ENCODE data around the gene ZBTB16.

Gene ZBTB16

DNA sequence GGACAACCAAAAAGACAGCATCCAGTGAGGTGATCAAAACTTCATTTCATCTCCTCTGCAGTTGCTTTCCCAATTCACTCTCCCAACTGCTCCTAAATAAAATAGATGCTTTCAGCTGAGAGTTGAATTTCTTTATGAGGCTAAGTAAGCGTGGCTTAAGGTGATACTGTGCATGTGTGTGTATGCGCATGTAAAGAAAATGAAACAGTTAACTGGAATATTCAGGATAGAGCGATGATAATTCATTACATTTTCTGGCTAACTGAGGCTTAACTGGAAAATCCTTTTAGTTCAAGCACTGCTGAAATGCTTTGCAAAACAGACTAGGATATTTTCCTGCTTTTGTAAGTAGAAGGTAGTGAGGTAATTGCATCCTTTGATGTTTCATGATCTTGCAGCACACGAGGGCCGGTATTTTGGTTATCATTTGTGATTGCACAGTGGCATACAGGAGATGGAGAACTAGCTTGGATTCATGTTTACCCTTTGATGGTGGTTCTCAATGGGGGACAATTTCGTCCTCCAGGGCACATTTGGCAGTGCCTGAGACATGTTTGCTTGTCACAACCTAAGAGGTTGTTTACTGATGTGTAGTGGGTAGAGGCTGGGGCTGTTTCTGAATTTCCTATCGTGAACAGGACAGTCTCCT lies 71.2 kb downstream of the ZBTB16 start:
- DNase-seq (ENCODE audit: low spot score): no peak

DNA sequence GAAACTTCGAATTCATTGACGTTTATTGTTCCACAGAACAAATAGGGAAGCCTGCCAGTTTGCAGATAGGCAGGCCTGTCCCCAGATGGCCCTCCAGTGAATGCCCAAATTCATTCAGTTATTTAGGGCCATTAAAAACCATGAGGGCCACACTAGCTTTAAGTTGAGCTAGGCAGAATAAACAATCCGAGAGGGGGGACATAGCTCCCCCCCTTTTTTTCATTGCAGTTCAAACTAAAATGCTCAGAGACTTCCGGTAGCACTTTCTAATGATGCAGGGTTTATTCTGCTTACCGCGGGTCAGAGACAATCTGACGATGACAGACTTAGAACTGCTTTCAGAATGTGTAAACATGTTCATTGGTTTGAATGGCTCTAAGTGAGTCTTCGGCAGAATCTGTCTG lies 72.0 kb downstream of the ZBTB16 start:
- DNase-seq (ENCODE audit: low spot score): no peak

DNA sequence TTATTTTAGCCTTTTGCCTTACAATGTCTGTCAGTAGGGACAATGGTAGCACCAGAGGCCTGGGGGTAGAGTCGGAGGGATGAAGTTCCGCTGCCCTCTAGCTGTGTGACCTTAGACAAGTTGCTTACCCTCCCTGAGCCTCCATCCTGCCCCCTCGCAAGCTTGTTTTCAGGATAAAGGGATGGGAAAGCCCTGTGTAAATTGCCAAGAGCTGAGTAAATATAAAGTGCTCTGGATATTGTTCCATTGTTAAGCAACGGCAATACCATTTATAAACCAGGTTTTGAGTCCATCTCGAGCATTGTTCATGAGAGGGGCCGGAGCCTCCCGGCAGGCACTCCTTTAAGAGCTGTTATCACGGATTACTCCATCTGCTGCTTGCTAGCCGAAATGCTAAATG lies 72.9 kb downstream of the ZBTB16 start:
- DNase-seq (ENCODE audit: low spot score): no peak

DNA sequence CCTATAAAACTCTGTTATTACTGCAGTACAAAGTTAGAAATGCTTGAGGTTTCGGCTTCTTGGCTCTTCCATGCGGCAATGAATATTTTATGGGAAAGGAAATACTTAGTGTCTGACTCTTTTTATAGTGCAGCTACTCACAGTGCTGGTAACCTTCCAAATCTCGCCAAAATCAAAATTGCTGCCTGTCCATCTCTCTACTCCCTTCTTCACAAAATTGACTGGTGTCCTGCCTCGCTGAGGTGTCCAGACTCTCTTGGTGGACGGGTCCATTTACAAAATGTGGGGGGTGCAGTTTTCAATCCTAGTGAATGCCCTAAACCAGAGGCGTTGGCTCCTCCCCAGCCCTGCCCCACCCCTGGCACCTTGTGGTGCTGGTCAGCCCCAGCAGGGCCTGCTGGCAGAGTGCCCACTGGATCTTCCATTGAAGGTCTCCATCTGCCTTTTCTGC lies 73.5 kb downstream of the ZBTB16 start:
- DNase-seq (ENCODE audit: low spot score): no peak

DNA sequence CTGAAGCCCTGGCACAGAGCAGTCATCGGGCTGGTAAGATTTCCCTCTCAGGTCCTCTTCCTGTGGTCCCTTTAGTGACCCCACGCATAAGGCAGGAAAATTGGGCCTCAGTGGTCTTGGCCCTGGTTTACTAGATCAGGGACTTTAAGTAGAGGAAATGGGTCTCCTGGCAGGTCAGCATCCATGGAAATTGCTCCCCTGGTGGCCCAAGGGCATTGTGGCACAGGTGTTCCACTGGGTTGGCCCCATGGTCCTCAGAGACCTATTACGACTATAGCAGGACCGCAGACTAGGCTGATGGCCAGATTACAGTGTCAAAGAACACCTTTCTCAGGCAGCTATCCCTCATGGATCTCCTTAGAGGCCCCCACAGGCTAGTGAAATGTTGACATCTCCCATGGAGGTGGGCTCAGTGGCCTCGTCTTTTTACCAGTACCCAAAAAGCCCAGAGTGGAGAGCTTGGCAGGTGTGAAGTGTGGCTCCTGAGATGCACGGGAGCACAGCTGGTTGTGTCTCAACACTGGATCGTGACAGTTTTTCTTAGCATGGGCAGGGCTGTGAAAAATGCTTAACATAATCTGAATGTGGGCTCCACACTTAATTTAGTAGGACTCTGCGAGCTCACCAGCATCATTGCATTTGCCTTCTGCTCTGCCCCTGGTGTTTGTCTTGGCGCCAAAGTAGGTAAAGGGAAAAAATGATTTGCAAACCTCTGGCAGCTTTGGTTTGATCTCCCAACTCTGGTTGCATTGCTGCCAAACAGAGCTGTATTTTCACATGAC lies 74.2 kb downstream of the ZBTB16 start:
- DNase-seq (ENCODE audit: low spot score): no peak

DNA sequence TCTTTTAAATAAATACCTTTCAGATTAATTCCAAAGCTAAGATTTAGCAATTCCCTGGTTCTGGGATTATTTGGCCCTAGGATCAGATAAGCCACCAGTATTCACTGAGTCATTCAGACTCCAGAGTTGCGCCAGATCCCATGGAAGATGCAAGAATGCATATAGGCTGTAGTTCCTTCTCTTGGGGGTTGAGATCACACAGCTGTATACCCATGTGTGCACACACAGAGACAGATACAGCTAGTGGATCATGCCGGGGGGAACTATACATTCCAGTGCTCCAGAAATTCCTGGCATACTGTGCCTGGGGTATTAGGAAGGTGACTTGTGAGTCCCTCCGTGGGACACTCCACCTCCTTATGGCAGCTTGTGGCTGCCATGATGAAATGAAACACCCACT lies 75.4 kb downstream of the ZBTB16 start:
- DNase-seq (ENCODE audit: low spot score): no peak

DNA sequence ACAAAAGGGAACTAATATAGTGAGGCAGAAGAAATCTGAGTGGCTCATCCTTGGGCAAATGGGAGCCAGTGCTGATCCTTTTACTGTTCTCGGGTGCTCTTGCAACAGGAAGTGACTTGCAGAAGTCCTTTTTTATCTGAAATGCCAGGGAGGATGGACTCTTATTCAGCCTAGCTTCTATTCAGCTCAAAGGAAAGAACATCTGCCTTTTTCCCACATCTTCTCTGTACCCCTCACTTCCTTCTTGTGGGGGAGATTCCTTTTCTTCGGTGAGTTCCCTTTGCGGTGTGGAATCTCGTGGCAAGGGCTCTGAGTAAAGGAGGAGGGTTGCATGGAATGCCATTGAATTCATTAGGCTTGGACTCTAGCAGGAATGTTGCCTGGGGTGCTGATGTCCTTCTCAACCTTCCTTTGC lies 76.2 kb downstream of the ZBTB16 start:
- DNase-seq (ENCODE audit: low spot score): no peak

DNA sequence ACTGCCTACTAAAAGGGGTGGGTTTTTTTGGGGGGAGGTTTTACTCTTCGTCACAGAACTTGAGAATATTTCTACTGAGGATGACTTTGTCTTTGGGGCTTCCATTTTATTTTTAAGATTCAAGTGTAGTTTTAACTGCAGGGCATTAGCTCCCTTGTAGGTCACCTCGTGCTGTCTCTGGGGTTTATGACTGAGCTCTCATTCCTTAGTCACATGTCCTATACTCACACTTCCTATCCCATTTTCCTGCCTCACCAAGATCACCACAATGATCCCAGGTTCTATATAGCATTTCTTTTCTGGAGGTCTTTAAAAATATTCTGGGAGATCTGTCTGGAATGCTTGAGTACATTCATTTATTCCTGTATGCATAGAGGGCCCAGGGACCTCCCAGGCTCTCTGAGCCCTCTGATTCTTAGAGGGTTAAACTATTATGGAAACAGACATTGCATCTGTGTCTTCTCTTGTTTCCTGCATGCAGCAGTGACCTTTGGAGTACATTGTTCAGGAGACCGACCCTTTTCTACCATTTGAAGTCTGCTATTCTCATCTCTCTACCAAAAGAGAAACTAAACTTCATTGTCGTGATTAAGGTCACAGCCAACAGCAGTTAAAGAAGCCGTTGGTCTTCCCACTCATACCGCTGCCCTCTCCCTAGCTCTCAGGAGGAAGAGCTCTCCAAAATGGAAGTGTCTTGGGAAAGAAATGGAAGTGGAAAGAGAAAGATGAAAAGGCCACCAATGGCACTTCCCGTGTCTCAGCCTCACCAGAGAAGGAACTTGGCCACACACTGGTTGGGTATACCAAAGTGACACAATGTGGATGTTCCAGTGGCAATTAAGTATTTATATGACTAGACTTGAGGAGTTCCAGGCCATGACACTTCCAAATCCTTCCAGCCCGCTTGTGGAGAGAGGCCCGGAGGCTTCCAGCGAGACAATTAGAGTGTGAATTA lies 77.5 kb downstream of the ZBTB16 start:
- no peak for DNase-seq (ENCODE audit: low spot score)

DNA sequence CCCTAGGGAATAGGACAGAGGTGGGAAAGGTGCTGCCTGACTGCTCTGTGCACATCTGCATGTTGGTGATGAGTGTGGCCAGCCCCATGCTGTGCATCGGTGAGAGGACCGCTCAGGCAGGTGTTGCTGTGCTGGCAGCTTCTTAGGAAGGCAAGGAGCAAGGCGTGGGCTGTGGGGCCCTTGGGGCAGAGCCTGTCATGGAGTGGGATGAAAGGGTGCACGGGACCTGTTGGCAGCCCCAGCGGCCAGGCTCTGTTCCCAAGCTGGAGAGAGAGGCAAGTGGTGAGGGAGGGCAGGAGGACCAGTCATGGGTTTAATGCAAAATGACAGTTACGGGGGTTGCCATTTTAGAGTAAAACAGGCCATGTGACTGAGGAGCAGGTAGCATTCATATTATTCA lies 78.3 kb downstream of the ZBTB16 start:
- DNase-seq (ENCODE audit: low spot score): no peak

DNA sequence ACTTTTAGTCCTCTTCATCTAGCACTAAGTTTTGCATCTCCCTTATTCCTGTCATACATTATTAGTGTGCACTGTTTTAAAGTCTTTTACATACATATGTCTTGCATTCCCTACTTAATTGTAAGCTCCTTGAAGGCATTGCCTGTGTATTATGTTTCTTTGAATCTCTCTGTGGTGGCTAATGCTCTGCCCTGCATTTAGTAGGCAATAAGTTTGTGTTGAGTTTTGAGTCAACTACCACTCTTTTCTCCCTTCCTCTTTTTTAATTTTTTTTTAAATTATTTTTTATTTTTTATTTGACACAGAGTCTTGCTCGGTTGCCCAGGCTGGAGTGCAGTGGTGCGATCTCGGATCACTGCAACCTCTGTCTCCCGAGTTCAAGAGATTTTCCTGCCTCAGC lies 78.9 kb downstream of the ZBTB16 start:
- DNase-seq (ENCODE audit: low spot score): no peak

DNA sequence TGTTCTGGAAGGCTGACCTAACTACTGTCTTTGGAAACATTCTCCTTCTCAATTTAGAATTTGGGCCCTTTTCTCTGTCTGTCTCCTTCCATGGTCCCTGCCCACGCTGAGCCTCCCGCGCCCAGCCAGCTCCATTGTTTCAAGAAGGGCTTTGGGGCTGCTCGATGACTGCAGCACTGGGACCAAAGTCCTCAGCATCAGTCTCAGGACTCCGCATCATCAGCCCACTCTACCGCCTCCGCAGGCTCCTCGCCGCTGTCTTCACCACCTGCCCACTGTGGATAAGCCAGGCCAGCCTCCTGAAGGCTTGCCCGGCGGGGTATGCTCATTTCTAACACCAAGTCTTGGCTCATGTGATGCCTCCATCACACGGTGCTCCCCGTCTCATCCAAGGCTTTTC lies 81.3 kb downstream of the ZBTB16 start:
- DNase-seq (ENCODE audit: low spot score): no peak

DNA sequence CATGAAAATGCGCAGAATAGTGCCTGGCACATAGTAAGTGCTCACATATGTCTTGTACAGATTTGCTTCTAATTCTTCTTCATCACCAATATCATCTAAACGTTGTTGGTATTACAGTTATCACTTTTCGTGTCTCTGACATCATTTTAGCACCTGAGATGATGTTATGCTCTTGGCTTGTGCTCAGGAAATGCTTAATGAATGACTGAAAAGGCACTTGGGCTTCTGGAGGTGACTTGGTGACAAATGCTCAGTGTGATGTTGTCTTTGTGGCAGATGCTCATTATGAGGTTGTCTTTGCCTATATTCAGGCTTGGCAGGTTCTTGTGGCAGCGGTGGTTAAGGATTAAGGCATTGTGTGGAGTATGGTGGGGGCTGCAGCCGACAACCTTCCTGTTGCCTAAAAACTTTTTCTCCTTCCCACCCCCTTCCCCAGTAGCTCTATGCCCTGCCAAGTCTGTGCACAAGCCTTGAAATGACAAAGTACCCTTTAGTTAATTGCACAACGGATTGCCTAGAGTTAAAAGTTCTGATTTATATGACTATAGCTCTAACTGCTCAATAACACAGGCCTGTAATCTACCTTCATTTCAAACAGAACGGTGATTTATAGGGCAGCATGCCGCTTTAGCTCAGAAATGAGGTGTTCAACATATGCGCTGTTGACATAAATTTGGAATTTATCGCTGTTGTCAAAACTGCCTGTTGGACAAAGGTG lies 82.5 kb downstream of the ZBTB16 start:
- DNase-seq (ENCODE audit: low spot score): no peak

DNA sequence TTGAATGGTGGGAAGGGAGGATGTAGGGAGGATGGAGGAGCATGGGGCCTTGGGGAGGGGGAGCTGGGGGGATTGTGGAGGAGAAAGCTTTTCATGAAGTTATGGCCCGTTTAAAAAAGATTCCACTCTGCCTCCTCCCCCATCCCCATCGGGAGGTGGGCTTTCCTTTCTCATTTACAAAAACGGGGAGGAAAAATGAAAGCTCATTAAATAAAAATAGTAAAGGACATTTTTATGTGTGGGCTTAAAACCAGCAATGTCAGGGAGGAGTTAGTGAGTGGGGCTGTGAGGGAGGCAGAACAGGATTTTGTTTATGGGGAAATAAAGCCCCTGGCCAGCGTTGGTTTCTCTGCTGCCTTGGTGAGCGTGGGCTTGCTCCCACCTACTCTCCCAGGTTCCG lies 83.2 kb downstream of the ZBTB16 start:
- no peak for DNase-seq (ENCODE audit: low spot score)

DNA sequence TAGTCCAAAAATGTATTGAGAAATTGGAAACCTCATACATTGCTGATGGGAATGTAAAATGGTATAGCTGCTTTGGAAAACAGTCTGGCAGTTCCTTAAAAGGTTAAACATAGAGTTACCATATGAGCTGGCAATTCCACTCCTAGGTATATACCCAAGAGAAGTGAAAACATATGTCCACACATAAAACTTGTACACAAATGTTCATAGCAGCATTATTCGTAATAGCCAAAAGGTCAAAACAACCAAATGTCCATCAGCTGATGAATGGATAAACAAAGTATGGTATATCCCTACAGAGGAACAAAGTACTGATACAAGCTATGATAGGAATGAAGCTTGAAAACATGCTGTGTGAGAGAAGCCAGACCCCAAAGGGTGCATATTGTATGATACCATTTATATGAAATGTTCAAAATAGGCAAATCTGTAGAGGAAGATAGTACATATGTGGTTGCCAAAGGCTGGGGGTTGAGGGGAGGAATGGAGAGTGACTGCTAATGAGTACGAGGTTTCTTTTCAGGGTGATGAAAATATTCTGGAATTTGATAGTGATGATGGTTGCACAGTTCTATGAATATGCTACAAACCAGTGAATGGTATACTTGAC lies 85.8 kb downstream of the ZBTB16 start:
- DNase-seq (ENCODE audit: low spot score): no peak

DNA sequence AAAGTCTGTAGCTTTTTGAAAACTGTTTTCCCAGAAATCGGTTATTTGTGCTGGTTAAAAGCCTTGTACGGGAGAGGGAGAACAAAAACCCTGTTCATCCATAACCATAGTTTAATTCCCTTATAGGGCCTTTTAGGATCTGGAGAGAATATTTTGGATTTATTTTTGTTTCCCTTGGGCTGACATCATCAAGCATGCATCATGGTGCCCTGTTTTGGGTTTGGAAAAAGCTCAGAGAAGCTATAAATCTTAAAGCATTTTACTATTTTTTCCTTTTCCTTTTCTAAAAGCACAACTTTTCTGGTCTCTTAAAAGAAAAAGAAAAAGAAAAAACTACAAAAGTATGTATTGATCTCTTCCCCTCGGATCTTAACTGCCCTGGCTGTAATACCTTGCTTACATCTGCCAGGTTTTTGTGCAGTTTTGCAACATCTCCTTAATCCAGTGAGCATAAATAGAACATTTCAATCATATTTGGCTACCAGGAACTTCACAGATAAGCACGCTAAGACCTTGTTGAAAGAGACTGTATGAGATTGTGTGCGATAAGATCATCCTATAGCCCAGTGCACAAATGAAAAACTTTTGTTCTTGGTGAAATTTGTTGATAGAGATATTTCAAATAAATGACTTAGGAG lies 88.0 kb downstream of the ZBTB16 start:
- DNase-seq (ENCODE audit: low spot score): no peak

DNA sequence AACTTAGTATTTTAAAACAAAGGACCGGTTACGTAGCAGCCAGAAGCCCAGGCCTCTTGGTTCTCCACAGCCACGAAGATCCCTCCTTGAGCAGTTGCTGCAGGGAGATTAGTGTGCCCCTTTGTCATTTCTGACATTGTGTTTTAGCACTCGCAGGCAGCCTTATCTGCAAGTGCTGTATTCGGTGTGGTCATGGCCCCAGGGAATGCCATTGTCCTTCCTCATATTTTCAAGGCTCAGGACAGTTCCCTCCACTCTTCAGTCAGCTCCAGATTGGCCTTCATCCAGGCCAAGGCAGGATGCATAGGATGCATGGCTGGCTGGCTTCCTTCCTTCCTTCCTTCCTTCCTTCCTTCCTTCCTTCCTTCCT lies 88.5 kb downstream of the ZBTB16 start:
- no peak for DNase-seq (ENCODE audit: low spot score)

DNA sequence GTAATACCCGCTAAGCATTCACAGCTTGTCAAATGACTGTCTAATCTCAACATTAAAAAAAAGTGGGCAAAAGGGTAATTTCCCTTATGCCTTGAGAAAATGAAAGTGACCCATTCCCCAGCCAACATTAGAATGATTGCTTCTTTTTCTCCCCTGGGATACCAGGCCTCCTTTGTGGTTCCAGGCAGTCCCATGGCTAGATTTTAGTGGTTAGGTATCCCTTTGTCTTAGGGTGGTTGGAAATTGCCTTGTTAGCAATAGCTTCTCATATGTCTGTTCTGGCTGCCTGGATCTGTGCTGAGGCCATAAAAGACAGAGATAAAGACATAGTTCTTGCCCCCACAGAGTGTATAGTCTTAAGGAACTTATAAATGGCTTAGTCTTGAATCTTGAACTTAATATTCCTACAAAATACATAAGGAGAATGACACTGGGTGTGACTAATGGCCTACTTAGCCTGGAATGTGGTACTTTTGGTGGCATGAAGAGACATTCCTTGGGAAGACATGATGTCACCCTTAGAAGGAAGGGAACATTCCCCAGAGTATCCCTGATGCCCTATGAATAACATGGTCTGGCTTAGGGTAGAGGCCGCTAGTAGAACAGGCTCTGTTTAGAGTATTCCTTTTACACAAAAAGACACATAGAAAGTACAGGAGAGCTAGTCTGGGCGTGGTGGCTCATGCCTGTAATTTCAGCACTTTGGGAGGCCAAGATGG lies 90.3 kb downstream of the ZBTB16 start:
- no peak for DNase-seq (ENCODE audit: low spot score)

DNA sequence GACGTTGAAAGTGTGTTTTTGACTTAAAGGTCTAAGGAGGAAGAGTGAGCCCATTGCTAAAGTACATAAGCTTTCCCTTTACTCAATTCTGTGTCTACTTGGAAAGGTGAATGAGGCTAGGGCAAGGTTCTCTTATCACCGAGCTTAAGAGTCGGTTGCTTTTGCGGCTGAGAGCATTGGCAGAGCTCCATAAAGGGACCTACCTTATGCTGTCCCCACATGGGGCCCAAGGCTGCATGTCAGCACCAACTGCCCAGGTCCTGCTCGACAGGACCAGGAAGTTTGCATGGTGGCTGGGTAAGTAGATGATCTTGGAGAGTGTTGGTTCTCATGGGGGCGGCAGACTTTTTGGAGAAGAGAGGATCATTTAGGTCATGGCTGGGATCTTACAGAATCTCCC lies 91.2 kb downstream of the ZBTB16 start:
- DNase-seq (ENCODE audit: low spot score): peak; percentile 65

DNA sequence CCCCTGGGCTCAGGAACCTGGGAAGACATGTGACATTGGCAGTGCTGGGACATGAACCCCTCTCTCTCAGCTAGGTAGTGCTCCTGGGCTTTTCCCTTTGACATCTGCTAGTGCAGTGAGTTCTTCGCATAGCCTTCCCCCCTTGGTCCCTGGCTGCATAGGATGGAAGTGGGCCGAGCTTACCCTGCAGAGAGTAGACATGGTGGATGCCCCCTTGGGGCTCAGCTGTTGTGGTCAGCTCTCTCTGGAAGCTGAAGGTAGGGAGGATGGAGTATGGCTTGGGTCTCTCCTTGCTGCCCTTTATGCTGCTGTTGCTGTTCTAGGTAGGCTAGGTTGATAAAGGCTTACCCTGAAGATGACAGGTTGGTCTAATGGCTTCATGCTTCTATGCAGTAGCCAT lies 92.1 kb downstream of the ZBTB16 start:
- DNase-seq (ENCODE audit: low spot score): no peak

DNA sequence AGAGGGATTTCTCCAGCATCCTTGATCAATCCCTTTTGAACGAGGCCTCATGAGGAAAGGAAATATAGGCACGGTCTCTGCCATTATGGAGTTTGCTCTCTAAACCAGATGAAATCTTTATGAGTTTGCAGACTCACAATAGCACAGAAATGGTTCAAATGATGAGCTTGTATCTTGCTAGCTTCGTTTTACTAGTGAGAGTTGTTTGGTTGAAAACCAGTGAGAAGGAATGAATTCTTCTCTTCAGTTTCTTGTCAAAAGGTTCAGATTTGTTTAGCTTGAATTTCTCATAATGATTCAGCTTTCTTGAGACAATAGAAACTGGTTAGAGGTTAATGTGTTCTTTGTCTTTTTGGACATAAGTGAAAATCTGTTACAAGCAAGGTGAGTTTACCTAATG lies 92.7 kb downstream of the ZBTB16 start:
- DNase-seq (ENCODE audit: low spot score): no peak

Data from cerebellar cortex (tissue), 1 donor.